Upper lobe of left lung (tissue), 4 donors: ENCODE results near the gene ZC3H7A.

ENCODE experiments used
- POLR2A ChIP-seq, 4 donors: fragments of 450-650 bp; IDR thresholded peaks; one replicate each; pipeline ENCODE4 v1.5.1; 2016 to 2017; ENCODE audit warnings: antibody characterized with exemption in 4 of 4, mild to moderate bottlenecking in 2 of 4
- TF ChIP-seq, protein P1 (sequence below), 6 experiments: fragments of 450-650 bp in 4 of 6; fragments of 200-600 bp in 2 of 6; sonication (generic) in 2 of 6; IDR thresholded peaks; one replicate each; pipeline ENCODE4 v1.5.1; 2016 to 2019; ENCODE audit warnings: antibody characterized with exemption in 6 of 6

DNA sequence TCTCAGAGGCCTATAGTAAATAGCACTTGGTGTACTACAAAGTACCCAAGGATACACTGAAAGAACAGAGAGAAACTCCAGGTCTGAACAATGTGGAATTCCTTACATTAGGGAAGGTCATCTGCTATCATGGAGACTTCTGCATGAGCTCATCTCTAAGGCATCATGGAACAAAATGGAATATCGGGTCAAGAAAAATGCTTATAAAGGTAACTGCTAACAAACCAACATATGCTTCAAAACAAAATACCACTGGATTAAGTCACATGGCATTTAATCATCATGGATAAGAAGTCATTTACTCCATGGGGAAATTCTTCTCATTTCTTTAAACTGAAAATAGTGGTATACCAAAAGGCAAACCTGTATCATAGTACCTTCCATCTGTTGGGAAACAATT is 88.6 kb downstream of the ZC3H7A start:
- TF ChIP-seq, protein P1, sequence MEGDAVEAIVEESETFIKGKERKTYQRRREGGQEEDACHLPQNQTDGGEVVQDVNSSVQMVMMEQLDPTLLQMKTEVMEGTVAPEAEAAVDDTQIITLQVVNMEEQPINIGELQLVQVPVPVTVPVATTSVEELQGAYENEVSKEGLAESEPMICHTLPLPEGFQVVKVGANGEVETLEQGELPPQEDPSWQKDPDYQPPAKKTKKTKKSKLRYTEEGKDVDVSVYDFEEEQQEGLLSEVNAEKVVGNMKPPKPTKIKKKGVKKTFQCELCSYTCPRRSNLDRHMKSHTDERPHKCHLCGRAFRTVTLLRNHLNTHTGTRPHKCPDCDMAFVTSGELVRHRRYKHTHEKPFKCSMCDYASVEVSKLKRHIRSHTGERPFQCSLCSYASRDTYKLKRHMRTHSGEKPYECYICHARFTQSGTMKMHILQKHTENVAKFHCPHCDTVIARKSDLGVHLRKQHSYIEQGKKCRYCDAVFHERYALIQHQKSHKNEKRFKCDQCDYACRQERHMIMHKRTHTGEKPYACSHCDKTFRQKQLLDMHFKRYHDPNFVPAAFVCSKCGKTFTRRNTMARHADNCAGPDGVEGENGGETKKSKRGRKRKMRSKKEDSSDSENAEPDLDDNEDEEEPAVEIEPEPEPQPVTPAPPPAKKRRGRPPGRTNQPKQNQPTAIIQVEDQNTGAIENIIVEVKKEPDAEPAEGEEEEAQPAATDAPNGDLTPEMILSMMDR (IDR thresholded peaks at IDR 0.05) = no peak
- TF ChIP-seq POLR2A (IDR thresholded peaks at IDR 0.05) = no peak
